HCT116 (cell line): ENCODE results near the gene CD300C. TPM values are rescaled to one million over a fixed set of nuclear protein-coding genes. Genes with fewer than 3 reads are reported as not detected.

ENCODE experiments used
- ATAC-seq: fragments of 200-7000 bp; cut with Tn5 transposase; 2 replicates; pipeline ENCODE4 v1.9.1; 2020; ENCODE audit warnings: mild to moderate bottlenecking, moderate library complexity
- BruUV-seq: library from RNA; stranded (reverse); fragments of 400-500 nt; replicated peaks from 2 replicates; lab custom pipeline; 2021; lab: Mats Ljungman, UMichigan
- CTCF ChIA-PET: fragments of 300-600 bp; sonication (Branson Sonifier 250); formaldehyde crosslinking; loops from one replicate; lab custom pipeline; 2021; ENCODE audit warnings: antibody characterized with exemption; lab: Charles Lee
- POLR2A ChIA-PET: fragments of 300-600, 350-600 bp; sonication (Branson Sonifier 250); formaldehyde crosslinking; loops from one replicate; lab custom pipeline; 2021; ENCODE audit warnings: antibody characterized with exemption; lab: Charles Lee
- RAD21 ChIA-PET, 2 experiments: fragments of 300-600 bp; sonication (Branson Sonifier 250); formaldehyde crosslinking; loops; one replicate each; lab custom pipeline; 2023; ENCODE audit warnings: low total read pairs in 2 of 2; ENCODE audit not compliant: uncharacterized antibody in 2 of 2, unreplicated experiment in 2 of 2, low non-redundant PET in 1 of 2; lab: Charles Lee
- DNase-seq: peaks from one replicate; pipeline ENCODE4 v3.0.0-alpha.2; 2010; ENCODE audit warnings: low read depth, low spot score
- H2AFZ ChIP-seq: fragments of 200-600 bp; shearing (Covaris generic), sonication (generic); 2 replicates; pipeline ENCODE4 v1.6.1; 2017; ENCODE audit warnings: low read depth, mixed run types, mixed read lengths, antibody characterized with exemption, low read length; ENCODE audit not compliant: poor library complexity, severe bottlenecking
- H3K27ac ChIP-seq: 2 replicates; pipeline ENCODE4 v1.5.1; 2012; ENCODE audit warnings: low read depth, low read length
- H3K27me3 ChIP-seq: fragments of 200-600 bp; sonication (generic); 2 replicates; pipeline ENCODE4 v1.6.1; 2016; ENCODE audit warnings: mixed run types, low read length, mixed read lengths; ENCODE audit not compliant: insufficient read depth
- H3K36me3 ChIP-seq, 2 experiments: fragments of 200-500 bp in 1 of 2; fragments of 200-600 bp in 1 of 2; sonication (Bioruptor generic) in 1 of 2; sonication (generic) in 1 of 2; 2 replicates each; pipeline versions ENCODE4 v1.5.1 to v1.6.1; 2014 to 2016; ENCODE audit warnings: low read length in 2 of 2, inconsistent platforms in 1 of 2, mixed read lengths in 1 of 2, mixed run types in 1 of 2; ENCODE audit not compliant: insufficient read depth in 2 of 2, control insufficient read depth in 1 of 2
- H3K4me1 ChIP-seq, 2 experiments: fragments of 200-600 bp in 1 of 2; sonication (generic) in 1 of 2; 2 replicates each; pipeline versions ENCODE4 v1.5.1 to v1.6.1; 2012 to 2017; ENCODE audit warnings: low read length in 2 of 2, inconsistent platforms in 1 of 2, mild to moderate bottlenecking in 1 of 2, mixed read lengths in 1 of 2, mixed run types in 1 of 2, moderate library complexity in 1 of 2; ENCODE audit not compliant: insufficient read depth in 2 of 2, control insufficient read depth in 1 of 2
- H3K4me2 ChIP-seq: fragments of 200-600 bp; sonication (generic); 2 replicates; pipeline ENCODE4 v1.6.1; 2017; ENCODE audit warnings: mixed run types, low read length, mixed read lengths
- H3K4me3 ChIP-seq, 2 experiments: fragments of 200-600 bp in 1 of 2; sonication (generic) in 1 of 2; replicated peaks in 1 of 2; 2 replicates each; pipeline ENCODE4 v1.5.1; 2011 to 2016; ENCODE audit warnings: low read length in 2 of 2, control low read depth in 1 of 2, low read depth in 1 of 2, mild to moderate bottlenecking in 1 of 2, mixed read lengths in 1 of 2, mixed run types in 1 of 2
- H3K79me2 ChIP-seq: fragments of 200-600 bp; sonication (generic); 2 replicates; pipeline ENCODE4 v1.6.1; 2017; ENCODE audit warnings: mild to moderate bottlenecking, mixed run types, low read length, moderate library complexity, mixed read lengths; ENCODE audit not compliant: insufficient read depth
- H3K9ac ChIP-seq: fragments of 200-600 bp; sonication (generic); 2 replicates; pipeline ENCODE4 v1.6.1; 2016; ENCODE audit warnings: low read length, mixed read lengths
- H3K9me2 ChIP-seq: fragments of 200-600 bp; sonication (generic), shearing (Covaris generic); 2 replicates; pipeline ENCODE4 v1.6.1; 2017; ENCODE audit warnings: mixed run types, mild to moderate bottlenecking, moderate library complexity; ENCODE audit not compliant: insufficient read depth
- H3K9me3 ChIP-seq, 2 experiments: fragments of 200-500 bp in 1 of 2; fragments of 200-600 bp in 1 of 2; sonication (Bioruptor generic) in 1 of 2; sonication (generic) in 1 of 2; 2 replicates each; pipeline ENCODE4 v1.6.1; 2014 to 2017; ENCODE audit warnings: low read length in 2 of 2, mixed read lengths in 2 of 2, inconsistent platforms in 1 of 2, low read depth in 1 of 2, mild to moderate bottlenecking in 1 of 2, mixed run types in 1 of 2, moderate library complexity in 1 of 2; ENCODE audit not compliant: control insufficient read depth in 1 of 2, insufficient read depth in 1 of 2
- H4K20me1 ChIP-seq: fragments of 200-600 bp; sonication (generic), shearing (Covaris generic); 2 replicates; pipeline ENCODE4 v1.6.1; 2017; ENCODE audit warnings: mixed run types, mild to moderate bottlenecking, moderate library complexity; ENCODE audit not compliant: insufficient read depth
- CBX3 ChIP-seq: IDR thresholded peaks from 2 replicates; pipeline ENCODE4 v1.6.1; 2012; ENCODE audit warnings: low read depth
- CEBPB ChIP-seq: IDR thresholded peaks from 2 replicates; pipeline ENCODE4 v1.6.1; 2012; ENCODE audit warnings: low read depth
- EGR1 ChIP-seq: IDR thresholded peaks from 2 replicates; pipeline ENCODE4 v1.6.1; 2012; ENCODE audit warnings: low read depth
- ELF1 ChIP-seq: IDR thresholded peaks from 2 replicates; pipeline ENCODE4 v1.6.1; 2012; ENCODE audit warnings: low read depth, borderline replicate concordance
- FOSL1 ChIP-seq: IDR thresholded peaks from 2 replicates; pipeline ENCODE4 v1.6.1; 2012; ENCODE audit warnings: low read depth
- JUND ChIP-seq: IDR thresholded peaks from 2 replicates; pipeline ENCODE4 v1.6.1; 2012
- POLR2A ChIP-seq: IDR thresholded peaks from 2 replicates; pipeline ENCODE4 v1.7.0; 2011; ENCODE audit warnings: borderline replicate concordance; ENCODE audit not compliant: insufficient read depth, insufficient read length; ENCODE audit errors: extremely low read depth
- POLR2AphosphoS5 ChIP-seq: IDR thresholded peaks from 2 replicates; pipeline ENCODE4 v1.6.1; 2011; ENCODE audit warnings: mild to moderate bottlenecking, low read depth, low read length, moderate library complexity
- RAD21 ChIP-seq: IDR thresholded peaks from 2 replicates; pipeline ENCODE4 v1.6.1; 2012; ENCODE audit warnings: low read depth, mild to moderate bottlenecking
- SIN3A ChIP-seq: IDR thresholded peaks from 2 replicates; pipeline ENCODE4 v1.6.1; 2012; ENCODE audit warnings: low read depth
- SP1 ChIP-seq: IDR thresholded peaks from 2 replicates; pipeline ENCODE4 v1.6.1; 2012; ENCODE audit warnings: low read depth
- SRF ChIP-seq: IDR thresholded peaks from 2 replicates; pipeline ENCODE4 v1.6.1; 2012; ENCODE audit warnings: low read depth
- TCF7L2 ChIP-seq: IDR thresholded peaks from 2 replicates; pipeline ENCODE4 v1.7.0; 2011; ENCODE audit warnings: borderline replicate concordance, inconsistent platforms; ENCODE audit not compliant: insufficient read depth, insufficient read length; ENCODE audit errors: extremely low read depth
- YY1 ChIP-seq: IDR thresholded peaks from 2 replicates; pipeline ENCODE4 v1.6.1; 2011; ENCODE audit warnings: low read length, low read depth, moderate library complexity, mild to moderate bottlenecking; ENCODE audit not compliant: insufficient replicate concordance; ENCODE audit errors: extremely low read depth
- ZFX ChIP-seq: fragments of 450-650 bp; IDR thresholded peaks from 2 replicates; pipeline ENCODE4 v1.6.1; 2017
- ZNF274 ChIP-seq: fragments of 200-500 bp; sonication (Bioruptor generic); IDR thresholded peaks from 2 replicates; pipeline ENCODE4 v1.6.1; 2014; ENCODE audit warnings: mild to moderate bottlenecking, low read depth, low read length, inconsistent platforms
- intact Hi-C: fragments of 100-400 bp; cut with micrococcal nuclease; formaldehyde crosslinking; loops from 2 replicates; pipeline ENCODE4 v1.10.0; 2022
- total RNA-seq: library from RNA; stranded (reverse); gene quantifications from one replicate; pipeline ENCODE4 v1.2.1, GENCODE V29; 2021; ENCODE audit not compliant: unreplicated experiment
- TF ChIP-seq, protein P1 (sequence below): IDR thresholded peaks from 2 replicates; pipeline ENCODE4 v1.6.1; 2011; ENCODE audit warnings: mild to moderate bottlenecking, low read length, moderate library complexity; ENCODE audit not compliant: insufficient replicate concordance; ENCODE audit errors: extremely low read depth
- TF ChIP-seq, protein P2 (sequence below): IDR thresholded peaks from 2 replicates; pipeline ENCODE4 v1.6.1; 2012
- TF ChIP-seq, protein P3 (sequence below), 3 experiments: fragments of 200-600 bp in 1 of 3; sonication (generic) in 1 of 3; IDR thresholded peaks in 2 of 3; conservative IDR thresholded peaks in 1 of 3; 2 replicates each; pipeline ENCODE4 v1.5.1; 2012 to 2017; ENCODE audit warnings: low read depth in 2 of 3, low read length in 2 of 3, antibody characterized with exemption in 1 of 3, borderline replicate concordance in 1 of 3, control low read depth in 1 of 3, mild to moderate bottlenecking in 1 of 3, mixed read lengths in 1 of 3, mixed run types in 1 of 3, moderate library complexity in 1 of 3; ENCODE audit not compliant: insufficient read depth in 1 of 3
- TF ChIP-seq, protein P4 (sequence below): IDR thresholded peaks from 2 replicates; pipeline ENCODE4 v1.6.1; 2012; ENCODE audit warnings: low read depth

The CD300C gene
- total RNA-seq, 1 experiment from 2014 or later, result 0.15 TPM

DNA sequence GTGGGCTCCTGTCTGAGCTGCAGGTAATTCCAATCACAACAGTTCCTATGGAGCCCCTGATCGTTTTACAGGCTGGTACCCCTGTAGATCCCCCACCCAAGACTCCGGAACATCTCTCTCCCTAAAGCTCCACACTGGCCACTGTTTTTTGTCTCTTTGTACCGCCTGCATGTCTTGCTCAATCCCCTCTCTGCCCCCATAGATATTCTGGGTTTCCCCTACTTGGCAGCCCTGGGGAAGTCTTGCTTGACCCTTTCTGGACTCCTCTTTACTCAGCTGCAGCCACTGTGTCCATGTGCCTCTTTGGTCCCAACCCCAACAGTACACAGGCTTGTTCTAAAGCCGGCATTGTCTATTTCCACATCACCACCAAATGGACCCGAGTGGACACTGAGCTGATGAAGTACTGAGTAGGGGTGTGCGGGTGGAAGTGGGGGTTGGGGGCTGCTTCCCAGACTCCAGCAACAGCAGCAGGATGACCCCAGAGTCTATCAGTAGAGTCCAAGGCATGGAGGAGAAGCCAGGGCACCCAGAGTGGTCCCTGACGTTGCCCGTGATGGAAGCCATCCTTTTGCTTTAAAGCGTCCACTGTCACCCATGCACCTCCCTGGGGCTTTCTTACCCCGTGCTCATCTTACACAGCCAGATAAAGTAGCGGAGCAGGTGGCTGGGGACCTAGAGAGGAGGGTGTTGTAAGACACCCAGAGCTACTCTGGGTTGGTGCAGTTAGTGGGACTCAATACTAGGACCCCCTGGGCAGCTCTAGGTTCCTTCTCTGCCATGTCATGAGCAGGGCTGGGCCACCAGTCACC, 21.1 kb downstream of the CD300C start:
- Histone ChIP-seq H2AFZ (no peak overlapping the region), H3K4me2 (no peak overlapping the region), H3K9me2 (no peaks in the 10 kb centered on the region), H4K20me1 (no peaks in the 10 kb centered on the region), H3K9me3 (no peaks in the 10 kb centered on the region), H3K79me2 (no peaks in the 10 kb centered on the region), H3K27ac (no peak overlapping the region), H3K9ac (no peak overlapping the region), H3K4me1 (no peaks in the 10 kb centered on the region), H3K36me3 (no peaks in the 10 kb centered on the region), H3K27me3 (peaks cover 74% of the 10 kb centered on the region), H3K4me3 (no peak overlapping the region)
- DNase-seq (no peak), ATAC-seq (no peak)
- TF ChIP-seq POLR2A (no peak), CBX3 (no peak), SIN3A (no peak), ELF1 (no peak), YY1 (no peak), FOSL1 (no peak), POLR2AphosphoS5 (no peak), EGR1 (no peak), SRF (no peak), JUND (no peak), TCF7L2 (no peak), ZNF274 (no peak), SP1 (no peak), CEBPB (no peak), ZFX (no peak), RAD21 (no peak)
- TF ChIP-seq, protein P1, sequence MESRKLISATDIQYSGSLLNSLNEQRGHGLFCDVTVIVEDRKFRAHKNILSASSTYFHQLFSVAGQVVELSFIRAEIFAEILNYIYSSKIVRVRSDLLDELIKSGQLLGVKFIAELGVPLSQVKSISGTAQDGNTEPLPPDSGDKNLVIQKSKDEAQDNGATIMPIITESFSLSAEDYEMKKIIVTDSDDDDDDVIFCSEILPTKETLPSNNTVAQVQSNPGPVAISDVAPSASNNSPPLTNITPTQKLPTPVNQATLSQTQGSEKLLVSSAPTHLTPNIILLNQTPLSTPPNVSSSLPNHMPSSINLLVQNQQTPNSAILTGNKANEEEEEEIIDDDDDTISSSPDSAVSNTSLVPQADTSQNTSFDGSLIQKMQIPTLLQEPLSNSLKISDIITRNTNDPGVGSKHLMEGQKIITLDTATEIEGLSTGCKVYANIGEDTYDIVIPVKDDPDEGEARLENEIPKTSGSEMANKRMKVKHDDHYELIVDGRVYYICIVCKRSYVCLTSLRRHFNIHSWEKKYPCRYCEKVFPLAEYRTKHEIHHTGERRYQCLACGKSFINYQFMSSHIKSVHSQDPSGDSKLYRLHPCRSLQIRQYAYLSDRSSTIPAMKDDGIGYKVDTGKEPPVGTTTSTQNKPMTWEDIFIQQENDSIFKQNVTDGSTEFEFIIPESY, result no peak
- TF ChIP-seq, protein P2, sequence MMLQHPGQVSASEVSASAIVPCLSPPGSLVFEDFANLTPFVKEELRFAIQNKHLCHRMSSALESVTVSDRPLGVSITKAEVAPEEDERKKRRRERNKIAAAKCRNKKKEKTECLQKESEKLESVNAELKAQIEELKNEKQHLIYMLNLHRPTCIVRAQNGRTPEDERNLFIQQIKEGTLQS, result no peak
- TF ChIP-seq, protein P3, sequence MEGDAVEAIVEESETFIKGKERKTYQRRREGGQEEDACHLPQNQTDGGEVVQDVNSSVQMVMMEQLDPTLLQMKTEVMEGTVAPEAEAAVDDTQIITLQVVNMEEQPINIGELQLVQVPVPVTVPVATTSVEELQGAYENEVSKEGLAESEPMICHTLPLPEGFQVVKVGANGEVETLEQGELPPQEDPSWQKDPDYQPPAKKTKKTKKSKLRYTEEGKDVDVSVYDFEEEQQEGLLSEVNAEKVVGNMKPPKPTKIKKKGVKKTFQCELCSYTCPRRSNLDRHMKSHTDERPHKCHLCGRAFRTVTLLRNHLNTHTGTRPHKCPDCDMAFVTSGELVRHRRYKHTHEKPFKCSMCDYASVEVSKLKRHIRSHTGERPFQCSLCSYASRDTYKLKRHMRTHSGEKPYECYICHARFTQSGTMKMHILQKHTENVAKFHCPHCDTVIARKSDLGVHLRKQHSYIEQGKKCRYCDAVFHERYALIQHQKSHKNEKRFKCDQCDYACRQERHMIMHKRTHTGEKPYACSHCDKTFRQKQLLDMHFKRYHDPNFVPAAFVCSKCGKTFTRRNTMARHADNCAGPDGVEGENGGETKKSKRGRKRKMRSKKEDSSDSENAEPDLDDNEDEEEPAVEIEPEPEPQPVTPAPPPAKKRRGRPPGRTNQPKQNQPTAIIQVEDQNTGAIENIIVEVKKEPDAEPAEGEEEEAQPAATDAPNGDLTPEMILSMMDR (IDR thresholded peaks at IDR 0.05 in 2 of 3, conservative IDR thresholded peaks at IDR 0.05 in 1 of 3; ENCODE audit: borderline replicate concordance in 1 of 3, insufficient read depth in 1 of 3, low read depth in 2 of 3, low read length in 2 of 3), result no peak
- TF ChIP-seq, protein P4, sequence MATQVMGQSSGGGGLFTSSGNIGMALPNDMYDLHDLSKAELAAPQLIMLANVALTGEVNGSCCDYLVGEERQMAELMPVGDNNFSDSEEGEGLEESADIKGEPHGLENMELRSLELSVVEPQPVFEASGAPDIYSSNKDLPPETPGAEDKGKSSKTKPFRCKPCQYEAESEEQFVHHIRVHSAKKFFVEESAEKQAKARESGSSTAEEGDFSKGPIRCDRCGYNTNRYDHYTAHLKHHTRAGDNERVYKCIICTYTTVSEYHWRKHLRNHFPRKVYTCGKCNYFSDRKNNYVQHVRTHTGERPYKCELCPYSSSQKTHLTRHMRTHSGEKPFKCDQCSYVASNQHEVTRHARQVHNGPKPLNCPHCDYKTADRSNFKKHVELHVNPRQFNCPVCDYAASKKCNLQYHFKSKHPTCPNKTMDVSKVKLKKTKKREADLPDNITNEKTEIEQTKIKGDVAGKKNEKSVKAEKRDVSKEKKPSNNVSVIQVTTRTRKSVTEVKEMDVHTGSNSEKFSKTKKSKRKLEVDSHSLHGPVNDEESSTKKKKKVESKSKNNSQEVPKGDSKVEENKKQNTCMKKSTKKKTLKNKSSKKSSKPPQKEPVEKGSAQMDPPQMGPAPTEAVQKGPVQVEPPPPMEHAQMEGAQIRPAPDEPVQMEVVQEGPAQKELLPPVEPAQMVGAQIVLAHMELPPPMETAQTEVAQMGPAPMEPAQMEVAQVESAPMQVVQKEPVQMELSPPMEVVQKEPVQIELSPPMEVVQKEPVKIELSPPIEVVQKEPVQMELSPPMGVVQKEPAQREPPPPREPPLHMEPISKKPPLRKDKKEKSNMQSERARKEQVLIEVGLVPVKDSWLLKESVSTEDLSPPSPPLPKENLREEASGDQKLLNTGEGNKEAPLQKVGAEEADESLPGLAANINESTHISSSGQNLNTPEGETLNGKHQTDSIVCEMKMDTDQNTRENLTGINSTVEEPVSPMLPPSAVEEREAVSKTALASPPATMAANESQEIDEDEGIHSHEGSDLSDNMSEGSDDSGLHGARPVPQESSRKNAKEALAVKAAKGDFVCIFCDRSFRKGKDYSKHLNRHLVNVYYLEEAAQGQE, result no peak
- ChIA-PET POLR2A (no interaction called here), CTCF (no interaction called here), RAD21 (no interaction called here)
- intact Hi-C loops, result no loop called here
- BruUV-seq, result no TSS peak
